Tracheal epithelial cell (primary cell): ENCODE data around the gene ATRX. TPM values are rescaled to one million over a fixed set of nuclear protein-coding genes. Genes with fewer than 3 reads are reported as not detected.

Experiments
- total RNA-seq: library from RNA; depleted of rRNA; stranded (reverse); fragments of >200 nt; gene quantifications from 2 replicates; pipeline ENCODE4 v1.2.1, GENCODE V29; 2014

ATRX gene, protein sequence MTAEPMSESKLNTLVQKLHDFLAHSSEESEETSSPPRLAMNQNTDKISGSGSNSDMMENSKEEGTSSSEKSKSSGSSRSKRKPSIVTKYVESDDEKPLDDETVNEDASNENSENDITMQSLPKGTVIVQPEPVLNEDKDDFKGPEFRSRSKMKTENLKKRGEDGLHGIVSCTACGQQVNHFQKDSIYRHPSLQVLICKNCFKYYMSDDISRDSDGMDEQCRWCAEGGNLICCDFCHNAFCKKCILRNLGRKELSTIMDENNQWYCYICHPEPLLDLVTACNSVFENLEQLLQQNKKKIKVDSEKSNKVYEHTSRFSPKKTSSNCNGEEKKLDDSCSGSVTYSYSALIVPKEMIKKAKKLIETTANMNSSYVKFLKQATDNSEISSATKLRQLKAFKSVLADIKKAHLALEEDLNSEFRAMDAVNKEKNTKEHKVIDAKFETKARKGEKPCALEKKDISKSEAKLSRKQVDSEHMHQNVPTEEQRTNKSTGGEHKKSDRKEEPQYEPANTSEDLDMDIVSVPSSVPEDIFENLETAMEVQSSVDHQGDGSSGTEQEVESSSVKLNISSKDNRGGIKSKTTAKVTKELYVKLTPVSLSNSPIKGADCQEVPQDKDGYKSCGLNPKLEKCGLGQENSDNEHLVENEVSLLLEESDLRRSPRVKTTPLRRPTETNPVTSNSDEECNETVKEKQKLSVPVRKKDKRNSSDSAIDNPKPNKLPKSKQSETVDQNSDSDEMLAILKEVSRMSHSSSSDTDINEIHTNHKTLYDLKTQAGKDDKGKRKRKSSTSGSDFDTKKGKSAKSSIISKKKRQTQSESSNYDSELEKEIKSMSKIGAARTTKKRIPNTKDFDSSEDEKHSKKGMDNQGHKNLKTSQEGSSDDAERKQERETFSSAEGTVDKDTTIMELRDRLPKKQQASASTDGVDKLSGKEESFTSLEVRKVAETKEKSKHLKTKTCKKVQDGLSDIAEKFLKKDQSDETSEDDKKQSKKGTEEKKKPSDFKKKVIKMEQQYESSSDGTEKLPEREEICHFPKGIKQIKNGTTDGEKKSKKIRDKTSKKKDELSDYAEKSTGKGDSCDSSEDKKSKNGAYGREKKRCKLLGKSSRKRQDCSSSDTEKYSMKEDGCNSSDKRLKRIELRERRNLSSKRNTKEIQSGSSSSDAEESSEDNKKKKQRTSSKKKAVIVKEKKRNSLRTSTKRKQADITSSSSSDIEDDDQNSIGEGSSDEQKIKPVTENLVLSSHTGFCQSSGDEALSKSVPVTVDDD (N-terminal part only)
- total RNA-seq, result 25.8 and 48.0 TPM in 2 replicates

DNA sequence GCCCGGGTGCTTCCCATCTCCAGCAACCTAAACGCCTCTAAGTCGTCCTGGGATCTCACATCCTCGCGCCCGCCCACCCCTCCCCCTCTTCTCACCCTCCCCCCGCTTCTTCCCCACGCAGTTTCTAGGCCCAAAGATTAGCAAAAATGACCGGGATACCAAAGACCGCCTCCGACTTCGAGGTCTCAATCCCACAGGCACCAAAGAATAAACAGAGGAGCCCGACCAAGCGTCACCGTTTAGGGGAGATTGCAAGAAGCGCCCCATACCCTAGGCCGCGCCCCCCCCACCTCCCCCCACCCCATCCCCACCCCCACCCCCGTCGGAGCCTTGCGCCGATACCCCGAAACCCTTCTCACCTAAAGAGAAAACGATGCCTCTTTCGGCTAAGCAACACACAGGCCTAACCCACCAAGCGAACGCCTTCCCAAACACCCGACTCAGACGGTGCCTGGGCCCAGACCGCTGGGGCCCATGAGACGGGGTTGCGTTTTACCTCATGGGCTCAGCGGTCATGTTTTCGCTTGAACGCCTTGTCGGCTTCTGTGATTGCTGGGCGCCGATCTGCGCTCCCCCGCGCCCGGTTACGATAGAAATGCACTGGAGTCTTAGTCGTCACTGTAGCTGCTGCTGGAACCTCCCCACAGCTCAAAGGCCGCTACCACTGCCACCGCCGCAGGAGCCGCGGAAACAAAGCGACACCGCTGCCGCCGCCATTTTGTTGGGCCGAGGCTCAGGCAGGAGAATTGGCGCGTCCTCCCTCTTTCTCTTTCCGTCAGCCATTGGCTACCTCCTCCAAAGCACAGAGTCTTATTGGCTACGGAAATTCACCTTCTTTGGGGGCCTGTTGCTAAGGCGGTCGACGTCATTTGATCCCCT lies at the start of gene ATRX:
TSS of gene ATRX (minus strand) at position 731 of the 879 bp plus-strand sequence. CDS start at position 516, 215 bp downstream.

Other genes starting within 250 kb of the ATRX start
- gene MAGT1, start 109.2 kb upstream of the ATRX start, total RNA-seq, result 70.8 and 86.3 TPM in 2 replicates
- 326 and 364 TPM in 2 replicates for gene COX7B, start 113.3 kb upstream of the ATRX start, total RNA-seq
- 4.0 and 4.6 TPM in 2 replicates for gene ATP7A, start 124.5 kb upstream of the ATRX start, total RNA-seq
- gene PGAM4, start 183.4 kb upstream of the ATRX start, total RNA-seq, result not detected in 2 replicates